AG04450 (cell line): Measurements from ENCODE around the gene INSIG2. TPM values are rescaled to one million over a fixed set of nuclear protein-coding genes. Genes with fewer than 3 reads are reported as not detected.

Experiments used
- CTCF ChIA-PET: fragments of 300-600, 350-600 bp; formaldehyde crosslinking; extraction: SDS; loops from one replicate; lab custom pipeline; 2022; ENCODE audit warnings: antibody characterized with exemption, inconsistent platforms; lab: Charles Lee
- POLR2A ChIA-PET: fragments of 350-600 bp; formaldehyde crosslinking; extraction: SDS; loops from one replicate; lab custom pipeline; 2021; ENCODE audit warnings: antibody characterized with exemption, inconsistent platforms; lab: Yijun Ruan, JAX
- DNase-seq: peaks from one replicate; pipeline ENCODE4 v3.0.0-alpha.2; 2011; ENCODE audit warnings: low read depth, low spot score
- H3K27ac ChIP-seq: one replicate; pipeline ENCODE4 v1.5.1; 2012; ENCODE audit warnings: low read depth, low read length, control low read depth
- H3K27me3 ChIP-seq: one replicate; pipeline ENCODE4 v1.6.0; 2012; ENCODE audit warnings: low read length; ENCODE audit not compliant: control insufficient read depth, insufficient read depth
- H3K4me3 ChIP-seq: 2 replicates; pipeline ENCODE4 v1.5.1; 2011; ENCODE audit warnings: mild to moderate bottlenecking, low read depth, low read length, control low read depth
- H3K9me3 ChIP-seq: 2 replicates; pipeline ENCODE4 v1.5.1; 2012; ENCODE audit warnings: low read length; ENCODE audit not compliant: control insufficient read depth, insufficient read depth
- polyA plus RNA-seq: library from polyadenylated mRNA; depleted of rRNA; stranded (reverse); fragments of >200 nt; gene quantifications from 2 replicates; pipeline ENCODE4 v1.2.3, GENCODE V29; 2011
- TF ChIP-seq, protein P1 (sequence below): IDR thresholded peaks from 2 replicates; pipeline ENCODE4 v1.5.1; 2011; ENCODE audit warnings: low read depth, low read length, control low read depth, inconsistent platforms

INSIG2 gene
- polyA plus RNA-seq, 1 experiment: 19.3 TPM

DNA sequence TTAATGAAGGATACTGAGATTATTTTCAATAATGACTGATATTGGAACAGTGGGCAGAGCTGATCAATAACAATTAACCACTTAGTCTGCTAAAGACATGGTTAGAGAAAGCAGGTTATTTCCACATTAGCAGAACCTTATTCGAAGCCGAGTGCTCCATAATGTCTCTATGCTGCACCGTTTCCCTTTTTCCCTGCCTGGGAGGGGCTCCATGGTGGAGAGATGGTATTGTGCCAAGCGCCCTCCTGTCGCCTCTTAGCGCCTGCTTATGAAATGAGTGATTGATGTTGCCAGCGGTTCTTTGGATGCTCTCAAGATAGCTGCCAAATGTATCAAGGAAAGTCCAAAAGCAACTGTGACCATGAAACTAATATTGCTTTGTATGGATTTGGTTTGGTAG is 34.6 kb upstream of the INSIG2 start:
- Histone ChIP-seq H3K4me3 (no peak overlapping the region), H3K27ac (no peak overlapping the region), H3K9me3 (no peaks in the 10 kb centered on the region), H3K27me3 (peaks cover 3% of the 10 kb centered on the region)
- no peak for DNase-seq
- CTCF ChIA-PET: interaction anchor here (1.2 kb wide), 1 partner anchor 21 kb away, joined by 4 read pairs; no protein-coding TSS in a partner anchor
- TF ChIP-seq, protein P1, sequence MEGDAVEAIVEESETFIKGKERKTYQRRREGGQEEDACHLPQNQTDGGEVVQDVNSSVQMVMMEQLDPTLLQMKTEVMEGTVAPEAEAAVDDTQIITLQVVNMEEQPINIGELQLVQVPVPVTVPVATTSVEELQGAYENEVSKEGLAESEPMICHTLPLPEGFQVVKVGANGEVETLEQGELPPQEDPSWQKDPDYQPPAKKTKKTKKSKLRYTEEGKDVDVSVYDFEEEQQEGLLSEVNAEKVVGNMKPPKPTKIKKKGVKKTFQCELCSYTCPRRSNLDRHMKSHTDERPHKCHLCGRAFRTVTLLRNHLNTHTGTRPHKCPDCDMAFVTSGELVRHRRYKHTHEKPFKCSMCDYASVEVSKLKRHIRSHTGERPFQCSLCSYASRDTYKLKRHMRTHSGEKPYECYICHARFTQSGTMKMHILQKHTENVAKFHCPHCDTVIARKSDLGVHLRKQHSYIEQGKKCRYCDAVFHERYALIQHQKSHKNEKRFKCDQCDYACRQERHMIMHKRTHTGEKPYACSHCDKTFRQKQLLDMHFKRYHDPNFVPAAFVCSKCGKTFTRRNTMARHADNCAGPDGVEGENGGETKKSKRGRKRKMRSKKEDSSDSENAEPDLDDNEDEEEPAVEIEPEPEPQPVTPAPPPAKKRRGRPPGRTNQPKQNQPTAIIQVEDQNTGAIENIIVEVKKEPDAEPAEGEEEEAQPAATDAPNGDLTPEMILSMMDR: no peak
- POLR2A ChIA-PET: no interaction called here

- no peak overlapping the region for H3K27ac ChIP-seq
- TF ChIP-seq, protein P1: no peak
- CTCF ChIA-PET: interaction anchor here (1.2 to 1.6 kb wide), 2 partner anchors 8 to 22 kb away, joined by 4 to 5 read pairs; no protein-coding TSS in a partner anchor
- POLR2A ChIA-PET: no interaction called here
- no peak for DNase-seq
- no peaks in the 10 kb centered on the region for H3K9me3 ChIP-seq
- H3K27me3 ChIP-seq: peaks cover 3% of the 10 kb centered on the region
- no peak overlapping the region for H3K4me3 ChIP-seq
Measured at GRCh38 chr2:118054213-118055008, 33.9 kb upstream of the INSIG2 start.

- Histone ChIP-seq H3K27ac (no peak overlapping the region), H3K4me3 (no peak overlapping the region), H3K27me3 (peaks cover 3% of the 10 kb centered on the region), H3K9me3 (no peaks in the 10 kb centered on the region)
- DNase-seq: no peak
- CTCF ChIA-PET: interaction anchor here (0.7 to 1.6 kb wide), 3 partner anchors 7 to 9 kb away, joined by 3 to 5 read pairs (median 5); no protein-coding TSS in a partner anchor
- POLR2A ChIA-PET: no interaction called here
- TF ChIP-seq, protein P1: no peak
Measured at GRCh38 chr2:118055512-118056164, 32.6 kb upstream of the INSIG2 start.

- ChIA-PET POLR2A (no interaction called here), CTCF (interaction anchor here (0.7 to 0.8 kb wide), 2 partner anchors 8 to 9 kb away, joined by 3 to 5 read pairs; no protein-coding TSS in a partner anchor)
- no peak for DNase-seq
- Histone ChIP-seq H3K4me3 (no peak overlapping the region), H3K27ac (no peak overlapping the region), H3K9me3 (no peaks in the 10 kb centered on the region), H3K27me3 (peaks cover 3% of the 10 kb centered on the region)
- TF ChIP-seq, protein P1: no peak
Measured at GRCh38 chr2:118056165-118056534, 32.1 kb upstream of the INSIG2 start.

DNA sequence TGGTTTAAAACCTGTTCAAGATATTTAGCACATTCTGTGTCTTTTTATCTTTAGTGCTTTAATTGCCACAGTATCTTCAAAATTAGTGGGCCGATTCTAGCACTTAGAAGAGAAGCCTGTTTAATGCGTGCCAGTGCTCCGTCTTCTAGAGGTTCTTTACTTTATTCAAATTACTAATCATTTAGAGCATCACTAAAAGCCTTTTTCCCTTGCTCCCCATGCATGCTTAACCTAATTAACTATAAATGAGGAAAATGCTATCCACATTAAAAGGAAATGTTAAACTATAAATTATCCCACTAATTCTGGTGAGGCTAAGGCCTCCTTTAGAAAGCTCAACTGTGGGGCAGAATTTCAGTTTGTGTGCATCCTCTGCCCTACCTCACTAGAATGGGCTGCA is 31.5 kb upstream of the INSIG2 start:
- DNase-seq: no peak
- Histone ChIP-seq H3K27me3 (peaks cover 3% of the 10 kb centered on the region), H3K27ac (no peak overlapping the region), H3K4me3 (no peak overlapping the region), H3K9me3 (no peaks in the 10 kb centered on the region)
- TF ChIP-seq, protein P1: no peak
- ChIA-PET POLR2A (no interaction called here), CTCF (interaction anchor here (0.7 kb wide), 1 partner anchor 8 kb away, joined by 3 read pairs; no protein-coding TSS in a partner anchor)
